A673 (cell line): Measurements from ENCODE around the gene ZNF594. TPM values are rescaled to one million over a fixed set of nuclear protein-coding genes. Genes with fewer than 3 reads are reported as not detected.
"Not testable (repeated sequence)": the region's sequence is repeated elsewhere in the genome, so short reads cannot be mapped to it uniquely, and the experiment has no call there.

ENCODE experiments used
- BruUV-seq: library from RNA; stranded (reverse); fragments of 400-500 nt; replicated peaks from 2 replicates; lab custom pipeline; 2021; lab: Mats Ljungman, UMichigan
- CTCF ChIA-PET: fragments of 300-600 bp; sonication (Branson Sonifier 250); formaldehyde crosslinking; loops from one replicate; lab custom pipeline; 2022; ENCODE audit warnings: antibody characterized with exemption; lab: Charles Lee
- POLR2A ChIA-PET: fragments of 300-600 bp; sonication (Branson Sonifier 250); formaldehyde crosslinking; loops from one replicate; lab custom pipeline; 2022; ENCODE audit warnings: antibody characterized with exemption; ENCODE audit not compliant: low non-redundant PET; lab: Charles Lee
- DNase-seq: peaks from one replicate; pipeline ENCODE4 v3.0.0-alpha.2; 2015; ENCODE audit warnings: low spot score
- H3K27ac ChIP-seq: fragments of 200-600 bp; sonication (generic); 2 replicates; pipeline ENCODE4 v1.5.1; 2016; ENCODE audit warnings: mixed run types, low read depth, mild to moderate bottlenecking, mixed read lengths, antibody characterized with exemption, low read length; ENCODE audit not compliant: poor library complexity, severe bottlenecking
- H3K27me3 ChIP-seq: fragments of 200-600 bp; sonication (generic); replicated peaks from 2 replicates; pipeline ENCODE4 v1.6.1; 2017; ENCODE audit warnings: mixed run types, low read depth, mild to moderate bottlenecking, mixed read lengths, antibody characterized with exemption, low read length; ENCODE audit not compliant: insufficient read depth, poor library complexity
- H3K36me3 ChIP-seq: fragments of 200-600 bp; sonication (generic); 2 replicates; pipeline ENCODE4 v1.6.1; 2016; ENCODE audit warnings: mixed run types, mild to moderate bottlenecking, mixed read lengths, antibody characterized with exemption, low read length; ENCODE audit not compliant: insufficient read depth, poor library complexity, severe bottlenecking
- H3K4me1 ChIP-seq: fragments of 200-600 bp; sonication (generic); 2 replicates; pipeline ENCODE4 v1.6.1; 2017; ENCODE audit warnings: mixed run types, mild to moderate bottlenecking, mixed read lengths, antibody characterized with exemption, low read length; ENCODE audit not compliant: insufficient read depth, poor library complexity, severe bottlenecking
- H3K4me3 ChIP-seq: fragments of 200-600 bp; sonication (generic); 2 replicates; pipeline ENCODE4 v1.5.1; 2016; ENCODE audit warnings: low read depth, mixed run types, mild to moderate bottlenecking, mixed read lengths, low read length; ENCODE audit not compliant: poor library complexity, severe bottlenecking
- H3K9me3 ChIP-seq: fragments of 200-600 bp; sonication (generic); 2 replicates; pipeline ENCODE4 v1.6.1; 2016; ENCODE audit warnings: mixed run types, low read depth, mild to moderate bottlenecking, mixed read lengths, antibody characterized with exemption, low read length; ENCODE audit not compliant: poor library complexity, severe bottlenecking
- EZH2 ChIP-seq: fragments of 200-600 bp; sonication (generic); IDR thresholded peaks from 2 replicates; pipeline ENCODE4 v1.6.1; 2017; ENCODE audit warnings: borderline replicate concordance, low read depth, mild to moderate bottlenecking, mixed read lengths, antibody characterized with exemption, low read length; ENCODE audit not compliant: poor library complexity, severe bottlenecking
- intact Hi-C: fragments of 100-400 bp; cut with micrococcal nuclease; formaldehyde crosslinking; loops from one replicate; pipeline ENCODE4 v1.10.0; 2022; ENCODE audit not compliant: unreplicated experiment
- total RNA-seq: library from RNA; stranded (reverse); gene quantifications from 2 replicates; pipeline ENCODE4 v1.2.3, GENCODE V29; 2021
- TF ChIP-seq, protein P1 (sequence below): fragments of 300-800, 200-600 bp; sonication (generic); conservative IDR thresholded peaks from 2 replicates; pipeline ENCODE4 v1.5.1; 2017; ENCODE audit warnings: low read depth, mild to moderate bottlenecking, antibody characterized with exemption, low read length, moderate library complexity, mixed read lengths

The ZNF594 gene
- total RNA-seq, 1 experiment from 2014 or later, result 20.7 TPM

- no TSS peak for BruUV-seq
- DNase-seq, result no peak
- Histone ChIP-seq H3K9me3 (no peaks in the 10 kb centered on the region), H3K27ac (no peak overlapping the region), H3K36me3 (no peaks in the 10 kb centered on the region), H3K4me3 (no peak overlapping the region), H3K4me1 (no peaks in the 10 kb centered on the region), H3K27me3 (no peaks in the 10 kb centered on the region)
- intact Hi-C loops, result no loop called here
- CTCF ChIA-PET, result no interaction called here
- no peak for TF ChIP-seq EZH2
- TF ChIP-seq, protein P1, sequence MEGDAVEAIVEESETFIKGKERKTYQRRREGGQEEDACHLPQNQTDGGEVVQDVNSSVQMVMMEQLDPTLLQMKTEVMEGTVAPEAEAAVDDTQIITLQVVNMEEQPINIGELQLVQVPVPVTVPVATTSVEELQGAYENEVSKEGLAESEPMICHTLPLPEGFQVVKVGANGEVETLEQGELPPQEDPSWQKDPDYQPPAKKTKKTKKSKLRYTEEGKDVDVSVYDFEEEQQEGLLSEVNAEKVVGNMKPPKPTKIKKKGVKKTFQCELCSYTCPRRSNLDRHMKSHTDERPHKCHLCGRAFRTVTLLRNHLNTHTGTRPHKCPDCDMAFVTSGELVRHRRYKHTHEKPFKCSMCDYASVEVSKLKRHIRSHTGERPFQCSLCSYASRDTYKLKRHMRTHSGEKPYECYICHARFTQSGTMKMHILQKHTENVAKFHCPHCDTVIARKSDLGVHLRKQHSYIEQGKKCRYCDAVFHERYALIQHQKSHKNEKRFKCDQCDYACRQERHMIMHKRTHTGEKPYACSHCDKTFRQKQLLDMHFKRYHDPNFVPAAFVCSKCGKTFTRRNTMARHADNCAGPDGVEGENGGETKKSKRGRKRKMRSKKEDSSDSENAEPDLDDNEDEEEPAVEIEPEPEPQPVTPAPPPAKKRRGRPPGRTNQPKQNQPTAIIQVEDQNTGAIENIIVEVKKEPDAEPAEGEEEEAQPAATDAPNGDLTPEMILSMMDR, result no peak
- POLR2A ChIA-PET, result no interaction called here
These were observed 55.7 kb downstream of the ZNF594 start for GRCh38 chr17:5135726-5136579.

GRCh38 chr17:5135131-5135712 is 56.4 kb downstream of the ZNF594 start:
- H3K4me1 ChIP-seq, H3K9me3 ChIP-seq, H3K27me3 ChIP-seq, CTCF ChIA-PET, H3K27ac ChIP-seq, DNase-seq, intact Hi-C loops, POLR2A ChIA-PET, BruUV-seq, H3K4me3 ChIP-seq, H3K36me3 ChIP-seq: not testable (repeated sequence)

DNA sequence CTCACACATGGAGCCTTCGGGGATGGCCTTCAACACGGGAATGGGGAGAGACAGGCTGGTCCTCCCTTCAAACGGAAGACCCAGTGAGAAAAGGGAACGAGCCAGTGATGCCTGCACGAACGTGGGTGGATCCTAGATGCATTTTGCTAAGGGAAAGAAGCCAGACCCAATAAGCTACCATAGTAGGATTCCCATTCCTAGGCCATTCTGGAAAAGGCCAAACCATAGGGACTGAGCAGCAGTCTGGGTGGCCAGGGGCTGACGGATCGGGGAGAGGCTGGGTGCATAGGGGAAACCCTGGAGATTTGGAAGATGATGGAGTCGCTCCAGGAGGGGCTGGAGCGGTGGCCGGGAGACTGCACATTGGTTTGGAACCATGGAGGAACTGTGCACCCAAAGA is 57.1 kb downstream of the ZNF594 start:
- POLR2A ChIA-PET, result interaction anchor here (0.6 kb wide), 1 partner anchor 12 kb away, joined by 5 read pairs; no protein-coding TSS in a partner anchor
- H3K4me1 ChIP-seq, BruUV-seq, H3K9me3 ChIP-seq, H3K4me3 ChIP-seq, H3K36me3 ChIP-seq, CTCF ChIA-PET, H3K27ac ChIP-seq, intact Hi-C loops, H3K27me3 ChIP-seq, DNase-seq: not testable (repeated sequence)

- H3K27ac ChIP-seq, intact Hi-C loops, CTCF ChIA-PET, H3K4me3 ChIP-seq, DNase-seq, H3K4me1 ChIP-seq, H3K36me3 ChIP-seq, BruUV-seq, H3K27me3 ChIP-seq, H3K9me3 ChIP-seq: not testable (repeated sequence)
- POLR2A ChIA-PET, result interaction anchor here (0.6 kb wide), 1 partner anchor 12 kb away, joined by 5 read pairs; no protein-coding TSS in a partner anchor
These were observed 57.7 kb downstream of the ZNF594 start for GRCh38 chr17:5133961-5134360.
